Activated naive CD8-positive, alpha-beta T cell treated with anti-CD3 and anti-CD28 coated beads for 36 hours (primary cell): Measurements from ENCODE around the gene CD82. TPM values are rescaled to one million over a fixed set of nuclear protein-coding genes. Genes with fewer than 3 reads are reported as not detected.
"Not testable (repeated sequence)": the region's sequence is repeated elsewhere in the genome, so short reads cannot be mapped to it uniquely, and the experiment has no call there.

Source experiments
- DNase-seq: peaks from one replicate; pipeline ENCODE4 v3.0.0; 2021
- H3K27ac Mint-ChIP-seq: one replicate; pipeline ENCODE4 v1.8.0; 2022; ENCODE audit warnings: mild to moderate bottlenecking, moderate library complexity, mixed read lengths
- H3K27me3 Mint-ChIP-seq: one replicate; pipeline ENCODE4 v1.8.0; 2022; ENCODE audit warnings: mild to moderate bottlenecking, mixed read lengths
- H3K36me3 Mint-ChIP-seq: one replicate; pipeline ENCODE4 v1.8.0; 2021; ENCODE audit warnings: mild to moderate bottlenecking, mixed read lengths
- H3K4me1 Mint-ChIP-seq: one replicate; pipeline ENCODE4 v1.8.0; 2021; ENCODE audit warnings: mixed read lengths
- H3K4me3 Mint-ChIP-seq: one replicate; pipeline ENCODE4 v1.8.0; 2022; ENCODE audit warnings: mild to moderate bottlenecking, moderate library complexity, mixed read lengths
- H3K9me3 Mint-ChIP-seq: one replicate; pipeline ENCODE4 v1.8.0; 2022; ENCODE audit warnings: mixed read lengths
- total RNA-seq, 2 experiments: library from RNA; stranded (reverse); gene quantifications; one replicate each; pipeline ENCODE4 v1.2.3, GENCODE V29; 2021

Gene CD82
- total RNA-seq, 2 experiments from 2014 or later, result 339 to 343 TPM

DNA sequence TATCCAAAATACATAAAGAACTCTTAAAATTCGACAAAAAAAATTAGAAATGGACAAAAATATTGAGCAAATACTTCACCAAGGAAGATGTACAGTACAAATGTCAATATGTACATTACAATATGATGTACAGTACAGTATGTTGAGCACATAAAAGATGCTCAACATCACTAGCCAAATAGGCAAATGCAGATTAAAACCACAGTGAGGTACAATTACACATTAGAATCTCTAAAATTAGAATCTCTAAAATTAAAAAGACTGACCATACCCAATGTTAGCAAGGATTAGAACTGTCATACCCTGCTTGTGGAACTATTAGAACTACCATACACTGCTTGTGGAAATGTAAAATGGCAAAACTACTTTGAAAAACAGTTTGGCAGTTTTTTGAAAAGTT lies 82.6 kb downstream of the CD82 start:
- Mint-ChIP-seq H3K4me3 (no peak overlapping the region), H3K36me3 (peaks cover 4% of the 10 kb centered on the region), H3K9me3 (peaks cover 13% of the 10 kb centered on the region), H3K4me1 (no peaks in the 10 kb centered on the region), H3K27ac (no peak overlapping the region), H3K27me3 (peaks cover 37% of the 10 kb centered on the region)
- no peak for DNase-seq

DNA sequence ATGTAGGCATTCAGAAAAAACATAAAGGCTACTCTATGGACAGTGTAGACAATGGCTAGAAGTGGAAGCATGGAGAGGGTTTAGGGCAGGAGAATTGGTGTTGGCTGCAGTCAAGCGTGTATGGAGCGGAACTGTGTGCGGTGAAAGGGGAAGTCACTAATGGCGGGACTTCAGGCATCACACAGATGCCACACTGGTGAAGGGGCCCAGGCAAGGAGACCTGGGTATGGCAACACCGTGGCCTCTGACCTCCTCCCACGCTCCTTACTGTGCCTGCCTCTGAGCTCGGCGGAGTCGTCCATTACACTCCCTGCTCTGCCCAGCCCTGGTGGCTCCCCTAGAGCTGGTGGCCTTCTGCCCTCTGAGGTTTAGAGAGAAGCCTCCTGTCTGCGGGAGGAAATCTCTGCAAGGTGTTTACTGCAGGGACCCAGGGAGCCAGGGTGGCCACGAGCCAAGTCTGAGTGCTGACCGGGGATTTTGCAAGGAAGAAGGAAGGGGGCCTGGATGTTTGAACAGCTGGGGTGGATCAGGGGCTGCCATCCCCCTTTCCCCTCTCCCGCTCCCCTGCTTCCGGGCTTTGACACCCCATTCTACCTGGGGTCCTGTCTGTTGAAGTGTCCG lies 86.2 kb downstream of the CD82 start:
- H3K27ac Mint-ChIP-seq, result no peak overlapping the region
- no peak overlapping the region for H3K4me3 Mint-ChIP-seq

GRCh38 chr11:44652901-44653644 lies 87.6 kb downstream of the CD82 start:
- H3K9me3 Mint-ChIP-seq, result no peaks in the 10 kb centered on the region
- DNase-seq, result no peak
- H3K4me1 Mint-ChIP-seq, result no peaks in the 10 kb centered on the region
- H3K27ac Mint-ChIP-seq, result no peak overlapping the region
- no peak overlapping the region for H3K4me3 Mint-ChIP-seq
- H3K27me3 Mint-ChIP-seq, result peaks cover 16% of the 10 kb centered on the region
- H3K36me3 Mint-ChIP-seq, result no peaks in the 10 kb centered on the region

More for the DNA sequence above, 86.2 kb downstream of the CD82 start:
- H3K27me3 Mint-ChIP-seq, result peaks cover 24% of the 10 kb centered on the region
- H3K36me3 Mint-ChIP-seq, result peaks cover 4% of the 10 kb centered on the region
- no peak for DNase-seq
- peaks cover 3% of the 10 kb centered on the region for H3K9me3 Mint-ChIP-seq
- H3K4me1 Mint-ChIP-seq, result no peaks in the 10 kb centered on the region

DNA sequence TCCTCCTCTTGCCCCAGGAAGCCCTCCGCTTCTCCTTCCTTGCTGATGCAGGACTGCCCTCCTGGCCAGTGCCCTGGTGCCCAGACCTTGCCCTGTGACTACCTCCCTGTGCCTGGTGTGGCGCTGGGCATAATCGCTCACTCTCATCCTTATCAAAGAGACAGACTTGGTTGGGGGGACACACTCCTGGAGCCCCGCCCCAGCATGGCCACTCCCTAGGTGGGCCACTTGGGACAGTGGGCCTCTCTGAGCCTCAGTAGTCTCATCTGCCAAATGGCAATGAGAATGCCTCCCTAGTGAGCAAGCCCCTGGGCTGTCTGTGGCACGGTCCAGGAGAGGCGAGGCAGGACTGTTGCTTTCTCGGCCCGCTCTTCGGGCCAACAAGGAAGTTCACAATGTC lies 88.6 kb downstream of the CD82 start:
- Mint-ChIP-seq H3K27ac (no peak overlapping the region), H3K4me1 (no peaks in the 10 kb centered on the region), H3K4me3 (no peak overlapping the region), H3K36me3 (no peaks in the 10 kb centered on the region), H3K27me3 (peaks cover 16% of the 10 kb centered on the region), H3K9me3 (no peaks in the 10 kb centered on the region)
- no peak for DNase-seq

GRCh38 chr11:44654596-44654995 lies 89.1 kb downstream of the CD82 start:
- peaks cover 16% of the 10 kb centered on the region for H3K27me3 Mint-ChIP-seq
- no peaks in the 10 kb centered on the region for H3K36me3 Mint-ChIP-seq
- no peak overlapping the region for H3K27ac Mint-ChIP-seq
- H3K4me3 Mint-ChIP-seq, result no peak overlapping the region
- DNase-seq, result no peak
- H3K9me3 Mint-ChIP-seq, result no peaks in the 10 kb centered on the region
- no peaks in the 10 kb centered on the region for H3K4me1 Mint-ChIP-seq

GRCh38 chr11:44657836-44658505 lies 92.5 kb downstream of the CD82 start:
- H3K9me3 Mint-ChIP-seq, result peaks cover 8% of the 10 kb centered on the region
- H3K27ac Mint-ChIP-seq, result no peak overlapping the region
- H3K4me3 Mint-ChIP-seq, result no peak overlapping the region

DNA sequence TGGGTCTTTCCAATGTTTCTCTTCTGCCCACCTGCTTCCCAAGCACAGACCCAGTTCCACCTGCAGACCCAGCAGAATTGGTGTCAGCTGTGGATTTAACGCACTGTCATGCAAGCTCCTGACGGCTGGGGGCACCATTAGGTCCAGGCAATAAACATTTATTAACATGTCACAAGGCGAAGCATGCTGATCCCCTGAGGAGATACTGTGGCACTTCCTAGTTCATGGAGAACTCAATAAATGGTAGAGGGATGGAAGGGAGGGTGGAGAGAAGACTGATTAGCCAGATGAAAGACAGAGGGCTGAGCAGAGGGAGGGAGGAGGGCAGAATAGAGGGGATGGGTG lies 93.0 kb downstream of the CD82 start:
- peaks cover 2% of the 10 kb centered on the region for H3K36me3 Mint-ChIP-seq
- H3K27me3 Mint-ChIP-seq, result no peaks in the 10 kb centered on the region
- peaks cover 3% of the 10 kb centered on the region for H3K4me1 Mint-ChIP-seq
- H3K4me3 Mint-ChIP-seq, result no peak overlapping the region
- peaks cover 8% of the 10 kb centered on the region for H3K9me3 Mint-ChIP-seq
- DNase-seq, result no peak
- H3K27ac Mint-ChIP-seq, result no peak overlapping the region

More at GRCh38 chr11:44657836-44658505, 92.5 kb downstream of the CD82 start:
- Mint-ChIP-seq H3K27me3 (no peaks in the 10 kb centered on the region), H3K36me3 (peaks cover 2% of the 10 kb centered on the region), H3K4me1 (peaks cover 3% of the 10 kb centered on the region)
- DNase-seq, result no peak

DNA sequence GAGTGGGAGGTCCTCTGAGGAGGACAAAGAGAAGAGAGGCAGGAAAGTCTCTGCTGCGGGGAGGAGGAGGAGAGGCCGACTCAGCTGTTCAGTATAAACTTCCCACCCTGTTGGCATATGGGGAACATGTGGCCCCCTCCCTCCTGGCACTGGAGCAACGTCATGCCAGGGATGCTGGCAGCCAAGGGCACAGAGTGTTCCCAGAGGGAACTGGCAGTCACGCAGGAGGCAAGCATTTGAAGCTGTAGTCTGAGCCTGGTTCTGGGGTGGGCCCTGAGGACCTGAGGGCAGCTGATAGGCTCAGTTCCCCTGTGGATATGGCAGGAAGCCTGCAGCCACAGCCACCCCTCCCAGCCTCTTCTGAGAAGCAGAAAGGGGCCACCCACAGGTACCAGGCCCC lies 94.2 kb downstream of the CD82 start:
- Mint-ChIP-seq H3K27me3 (no peaks in the 10 kb centered on the region), H3K4me3 (no peak overlapping the region), H3K27ac (no peak overlapping the region), H3K4me1 (peaks cover 3% of the 10 kb centered on the region), H3K36me3 (peaks cover 2% of the 10 kb centered on the region), H3K9me3 (peaks cover 8% of the 10 kb centered on the region)
- no peak for DNase-seq

- H3K4me1 Mint-ChIP-seq, H3K36me3 Mint-ChIP-seq, H3K27me3 Mint-ChIP-seq, H3K4me3 Mint-ChIP-seq, H3K27ac Mint-ChIP-seq, H3K9me3 Mint-ChIP-seq, DNase-seq: not testable (repeated sequence)
Measured at GRCh38 chr11:44660535-44660934, 95.1 kb downstream of the CD82 start.

DNA sequence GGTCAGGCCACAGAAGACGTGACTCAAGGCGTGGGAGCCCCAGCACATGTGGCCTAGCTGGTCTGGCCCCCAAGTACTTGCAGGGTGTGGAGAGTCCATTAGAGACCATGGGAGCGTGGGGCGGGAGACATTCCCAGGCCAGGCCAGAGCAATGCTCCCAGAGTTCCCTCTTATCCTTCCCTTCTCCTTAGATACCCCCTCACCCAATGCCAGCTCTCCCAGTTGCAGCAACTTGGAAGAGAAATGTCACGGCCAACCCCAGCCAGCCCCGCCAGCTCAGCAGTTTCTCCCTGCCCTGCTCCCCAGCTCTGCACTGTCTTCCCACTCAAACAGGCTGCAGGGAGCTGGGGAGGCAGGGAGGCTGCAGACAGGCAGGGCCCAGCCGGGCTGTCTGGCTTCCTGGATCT lies 95.9 kb downstream of the CD82 start:
- peaks cover 2% of the 10 kb centered on the region for H3K36me3 Mint-ChIP-seq

More for the DNA sequence above, 95.9 kb downstream of the CD82 start:
- Mint-ChIP-seq H3K4me1 (peaks cover 3% of the 10 kb centered on the region), H3K9me3 (peaks cover 8% of the 10 kb centered on the region), H3K27me3 (no peaks in the 10 kb centered on the region), H3K27ac (no peak overlapping the region), H3K4me3 (no peak overlapping the region)
- no peak for DNase-seq

Other genes starting within 250 kb of the CD82 start
- gene TSPAN18, start 161.3 kb downstream of the CD82 start, total RNA-seq, result 1 to 10 TPM in 1 of 2 experiments, under 1 TPM in 1; 0.52 to 1.2 TPM